HG03280 (cell line): ENCODE results near the gene AKT3.
A peak's percentile ranks its signal among the peaks of the same experiment; 100 is the strongest.
"Not testable (repeated sequence)": the region's sequence is repeated elsewhere in the genome, so short reads cannot be mapped to it uniquely, and the experiment has no call there.

Experiments
- ATAC-seq: cut with Tn5 transposase; IDR thresholded peaks from one replicate; pipeline ENCODE4 v1.9.1; 2021; ENCODE audit warnings: mild to moderate bottlenecking, moderate library complexity; ENCODE audit not compliant: unreplicated experiment

The AKT3 gene

DNA sequence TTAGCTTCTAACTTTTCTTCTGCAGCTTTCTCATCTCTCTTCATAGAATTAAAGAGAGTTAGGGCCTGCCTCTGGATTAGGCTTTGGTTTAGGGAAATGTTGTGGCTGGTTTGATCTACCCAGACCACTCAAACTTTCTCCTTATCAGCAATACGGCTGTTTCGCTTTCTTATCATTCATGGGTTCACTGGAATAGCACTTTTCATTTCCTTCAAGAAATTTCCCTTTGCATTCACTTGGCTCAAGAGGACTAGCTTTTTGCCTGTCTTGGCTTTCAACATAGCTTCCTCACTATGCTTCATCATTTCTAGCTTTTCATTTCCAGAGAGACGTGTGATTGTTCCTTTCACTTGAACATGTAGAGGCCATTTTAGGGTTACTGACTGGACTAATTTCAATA lies 59.6 kb downstream of the AKT3 start:
- no peak for ATAC-seq

GRCh38 chr1:243786531-243786930 lies 63.5 kb downstream of the AKT3 start:
- no peak for ATAC-seq

GRCh38 chr1:243784506-243784905 lies 65.5 kb downstream of the AKT3 start:
- no peak for ATAC-seq

GRCh38 chr1:243783714-243784113 lies 66.3 kb downstream of the AKT3 start:
- ATAC-seq = no peak

- ATAC-seq = not testable (repeated sequence)
These were observed 77.5 kb downstream of the AKT3 start for GRCh38 chr1:243772361-243773050.

GRCh38 chr1:243770860-243771259 lies 79.2 kb downstream of the AKT3 start:
- ATAC-seq = no peak

- ATAC-seq = no peak
These were observed 84.4 kb downstream of the AKT3 start for GRCh38 chr1:243765676-243766075.

DNA sequence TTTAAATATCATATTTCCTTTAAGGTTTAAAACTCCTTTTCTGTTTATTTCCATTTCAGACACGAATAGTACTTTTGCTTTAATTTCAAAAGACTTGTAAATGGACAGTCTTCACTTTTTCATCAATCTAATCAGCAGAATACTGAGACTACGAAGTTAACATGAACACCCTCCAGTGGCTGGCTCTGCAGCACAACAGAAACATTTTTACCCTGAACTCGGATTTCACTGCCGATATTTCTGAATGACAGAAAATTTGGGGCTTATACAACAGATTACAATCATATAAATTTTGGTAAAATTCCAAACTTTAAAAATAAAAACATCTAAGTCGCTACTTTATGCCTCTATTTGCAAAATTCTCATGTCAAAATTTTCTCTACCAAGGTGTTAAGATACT lies 86.2 kb downstream of the AKT3 start:
- no peak for ATAC-seq

DNA sequence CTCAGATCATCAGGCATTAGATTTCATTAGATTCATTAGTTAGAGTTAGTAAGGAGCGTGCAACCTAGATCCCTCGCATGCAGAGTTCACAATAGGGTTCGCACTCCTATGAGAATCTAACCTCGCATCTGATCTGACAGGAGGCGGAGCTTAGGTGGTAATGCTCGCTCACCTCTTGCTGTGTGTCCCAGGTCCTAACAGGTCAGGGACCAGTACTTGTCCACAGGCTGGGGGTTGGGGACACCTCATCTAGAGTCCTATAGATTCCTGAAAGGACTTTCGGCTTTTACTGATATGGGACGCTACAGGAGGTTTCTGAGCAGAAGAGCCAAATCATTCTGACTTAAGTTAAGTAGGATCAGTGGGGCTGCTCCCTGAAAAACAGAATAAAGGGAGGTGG lies 91.4 kb downstream of the AKT3 start:
- no peak for ATAC-seq

GRCh38 chr1:243756529-243756928 lies 93.5 kb downstream of the AKT3 start:
- ATAC-seq = no peak

GRCh38 chr1:243754348-243754747 lies 95.7 kb downstream of the AKT3 start:
- no peak for ATAC-seq

GRCh38 chr1:243751506-243751905 lies 98.5 kb downstream of the AKT3 start:
- ATAC-seq = no peak

DNA sequence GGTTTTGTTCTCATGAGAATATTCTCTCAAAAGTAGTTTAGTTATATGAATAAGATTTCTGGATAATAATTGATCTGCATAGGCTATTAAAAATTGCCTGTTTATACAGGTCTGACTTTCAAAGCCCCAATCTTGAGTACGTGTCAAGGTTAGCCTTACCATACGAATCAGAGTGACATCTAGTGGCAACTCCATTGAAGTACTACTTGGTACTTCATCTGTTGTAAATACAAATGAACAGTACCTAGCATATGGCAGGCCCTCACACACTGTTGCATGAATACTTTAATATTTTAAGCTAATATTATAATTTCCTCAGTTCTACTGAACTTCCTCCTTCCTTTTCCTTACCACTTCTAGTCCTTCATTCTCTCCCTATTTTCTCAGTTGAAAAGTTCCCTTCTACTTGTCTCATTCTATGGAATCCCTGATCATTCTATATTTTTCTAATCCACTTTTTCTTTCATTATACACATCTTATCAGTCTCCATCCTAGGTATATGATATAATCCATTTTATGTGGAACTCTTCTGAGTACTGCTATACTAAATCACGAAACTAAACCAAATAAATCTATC lies 101.2 kb downstream of the AKT3 start:
- peak; percentile 97 for ATAC-seq

GRCh38 chr1:243748227-243748626 lies 101.8 kb downstream of the AKT3 start:
- no peak for ATAC-seq

DNA sequence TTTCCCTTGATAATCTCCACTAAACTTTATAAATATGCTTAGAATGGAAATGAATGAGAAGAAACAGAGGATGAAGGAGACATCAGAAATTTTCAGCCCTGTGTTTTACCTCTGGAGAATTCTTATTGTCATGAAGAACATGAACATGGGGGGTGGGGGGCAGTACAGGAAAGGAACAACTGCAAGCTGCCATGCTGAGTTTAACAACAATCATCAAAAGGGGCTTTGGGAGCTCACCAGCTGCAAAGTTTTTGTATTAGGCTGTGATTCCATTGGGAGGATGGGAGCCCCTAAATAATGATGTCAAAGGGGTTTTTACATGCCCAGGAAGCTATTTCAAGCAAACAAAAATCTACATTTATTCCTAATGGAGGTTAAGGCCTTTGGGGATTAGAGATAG lies 103.3 kb downstream of the AKT3 start:
- ATAC-seq = no peak

GRCh38 chr1:243745356-243745755 lies 104.7 kb downstream of the AKT3 start:
- no peak for ATAC-seq

- no peak for ATAC-seq
These were observed 107.2 kb downstream of the AKT3 start for GRCh38 chr1:243742819-243743218.

DNA sequence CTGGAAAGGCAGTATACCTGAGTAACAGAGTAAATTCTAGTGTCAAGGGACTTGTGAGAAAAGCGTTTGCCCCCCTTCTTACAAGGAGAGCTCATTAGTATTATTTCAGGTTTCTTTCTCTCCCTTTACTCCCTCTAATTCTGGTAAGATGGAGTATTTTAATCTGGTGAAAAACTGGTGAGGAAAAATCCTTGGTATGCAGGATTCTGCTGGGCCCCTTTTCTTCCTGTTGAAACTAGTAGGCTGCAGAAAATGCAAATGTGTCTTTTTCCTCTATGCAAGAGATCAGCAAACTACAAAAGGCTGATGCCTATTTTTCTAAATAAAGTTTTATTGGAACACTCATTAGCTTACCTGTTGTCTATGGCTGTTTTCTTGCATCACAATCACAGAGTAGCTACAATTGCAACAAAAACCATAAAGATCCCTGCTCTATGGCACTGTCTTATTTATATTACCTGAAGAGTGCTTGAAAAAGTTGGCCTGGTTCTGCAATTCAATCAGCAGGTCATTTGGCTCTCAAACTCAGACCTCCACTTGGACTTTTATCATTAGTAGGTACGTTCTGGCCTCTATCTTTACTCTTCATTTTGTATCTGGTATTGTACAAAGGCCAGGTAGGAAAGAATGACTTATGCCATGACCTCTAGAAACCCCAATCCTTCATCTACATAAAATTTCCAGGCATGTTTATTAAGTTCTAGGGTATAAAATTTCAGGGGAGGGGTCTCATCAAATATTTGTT lies 109.6 kb downstream of the AKT3 start:
- ATAC-seq = no peak

DNA sequence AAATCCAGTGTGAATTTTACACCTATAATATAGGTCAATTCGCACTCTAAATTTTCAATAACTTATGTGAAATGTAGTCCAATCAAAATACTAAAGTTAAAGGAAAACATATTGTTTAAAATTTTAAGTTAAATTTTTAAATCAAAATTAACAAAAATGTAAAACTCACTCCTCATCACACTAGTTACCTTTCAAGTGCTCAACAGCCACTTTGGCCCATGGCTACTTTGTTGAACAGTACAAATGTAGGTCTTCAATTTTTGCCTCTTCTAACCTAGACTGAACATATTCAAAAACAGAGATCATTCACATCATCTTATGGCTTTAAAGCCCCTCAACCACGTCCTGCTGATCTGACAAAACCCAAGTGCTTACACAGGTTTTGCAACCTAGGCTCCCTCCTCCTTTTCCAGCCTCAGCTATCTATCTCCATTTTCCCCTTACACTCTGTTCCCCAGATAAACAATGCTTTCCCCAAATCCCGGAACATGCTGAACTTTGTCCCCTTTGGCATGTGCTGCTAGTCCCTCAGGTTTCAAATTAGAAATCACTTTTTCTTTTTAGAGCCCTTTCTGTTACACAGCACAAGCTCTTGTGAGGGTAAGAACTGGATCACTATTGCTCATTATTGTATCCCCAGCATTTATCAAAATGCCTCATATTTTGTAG lies 110.6 kb downstream of the AKT3 start:
- ATAC-seq = no peak

DNA sequence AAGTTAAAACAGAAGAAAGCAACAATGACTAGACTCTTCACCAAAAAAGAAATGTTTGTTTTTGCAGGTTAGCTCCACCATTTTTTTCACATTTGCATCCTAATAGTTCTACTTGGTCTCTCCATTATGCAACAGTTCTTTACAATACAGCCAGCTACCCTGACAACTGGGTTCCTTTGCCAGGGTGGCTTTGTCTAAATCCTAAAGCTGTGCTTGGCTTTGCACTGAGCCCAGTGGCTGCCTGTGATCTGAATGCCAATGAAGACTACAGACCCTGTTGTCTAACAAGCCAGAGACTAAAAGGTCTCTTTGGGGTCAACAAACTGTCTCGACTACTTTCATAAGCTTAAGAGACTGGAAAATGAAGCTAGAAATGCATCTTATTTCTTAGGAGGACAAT lies 112.0 kb downstream of the AKT3 start:
- no peak for ATAC-seq

- ATAC-seq = no peak
These were observed 114.6 kb downstream of the AKT3 start for GRCh38 chr1:243735457-243735856.

DNA sequence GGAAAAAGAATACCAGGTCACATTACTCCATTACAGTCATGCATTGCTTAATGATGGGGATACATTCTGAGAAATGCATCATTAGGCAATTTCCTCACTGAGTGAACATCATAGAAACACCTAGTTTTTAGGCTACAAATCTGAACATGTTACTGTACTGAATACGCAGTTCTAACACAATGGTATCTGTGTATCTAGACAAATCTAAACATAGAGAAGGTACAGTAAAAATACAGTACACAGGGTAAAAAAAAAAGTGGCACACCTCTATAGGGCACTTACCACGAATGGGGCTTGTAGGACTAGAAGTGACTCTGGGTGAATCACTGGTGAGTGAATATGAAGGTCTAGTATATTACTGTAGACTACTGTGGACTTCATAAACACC lies 115.7 kb downstream of the AKT3 start:
- no peak for ATAC-seq
